H1 (cell line): Measurements from ENCODE around the gene RBFA. TPM values are rescaled to one million over a fixed set of nuclear protein-coding genes. Genes with fewer than 3 reads are reported as not detected.

Experiments
- CTCF ChIA-PET: fragments of 300-600 bp; sonication (Branson Sonifier 250); formaldehyde crosslinking; loops from one replicate; lab custom pipeline; 2021; ENCODE audit not compliant: partially characterized antibody; lab: Charles Lee
- POLR2A ChIA-PET: fragments of 300-600 bp; sonication (Branson Sonifier 250); formaldehyde crosslinking; loops from one replicate; lab custom pipeline; 2021; ENCODE audit warnings: inconsistent platforms; ENCODE audit not compliant: partially characterized antibody; lab: Charles Lee
- DNase-seq, 2 experiments: peaks; one replicate each; pipeline versions ENCODE4 v3.0.0 to v3.0.0-alpha.2; 2010 to 2022; ENCODE audit warnings: low spot score in 2 of 2, low read depth in 1 of 2, mixed read lengths in 1 of 2
- FAIRE-seq: peaks from 2 replicates; lab custom pipeline; 2011; peaks lifted over from hg19 to GRCh38; lab: Jason Lieb, UNC
- H2AFZ ChIP-seq: 2 replicates; pipeline ENCODE4 v1.8.1; 2012; ENCODE audit warnings: low read length, inconsistent platforms
- H2AK5ac ChIP-seq: 2 replicates; pipeline ENCODE4 v1.6.1; 2013; ENCODE audit warnings: low read depth, low read length
- H2BK120ac ChIP-seq: replicated peaks from 2 replicates; pipeline ENCODE3; 2013; ENCODE audit warnings: low read depth, low read length, inconsistent platforms
- H2BK12ac ChIP-seq: 2 replicates; pipeline ENCODE4 v1.6.1; 2013; ENCODE audit warnings: low read depth, low read length
- H2BK15ac ChIP-seq: 2 replicates; pipeline ENCODE4 v1.6.1; 2013; ENCODE audit warnings: low read length
- H2BK20ac ChIP-seq: 2 replicates; pipeline ENCODE4 v1.6.1; 2013; ENCODE audit warnings: low read length
- H2BK5ac ChIP-seq: 2 replicates; pipeline ENCODE4 v1.6.1; 2013; ENCODE audit warnings: low read depth, low read length
- H3K14ac ChIP-seq: 2 replicates; pipeline ENCODE4 v1.6.1; 2013; ENCODE audit warnings: inconsistent platforms; ENCODE audit not compliant: insufficient read length
- H3K18ac ChIP-seq: 2 replicates; pipeline ENCODE4 v1.6.1; 2013; ENCODE audit warnings: low read length; ENCODE audit errors: extremely low read depth
- H3K23ac ChIP-seq: 2 replicates; pipeline ENCODE4 v1.6.1; 2013; ENCODE audit warnings: inconsistent platforms; ENCODE audit not compliant: insufficient read length
- H3K23me2 ChIP-seq: 2 replicates; pipeline ENCODE4 v1.6.1; 2013; ENCODE audit warnings: low read depth, low read length
- H3K27ac ChIP-seq: 2 replicates; pipeline ENCODE4 v1.6.1; 2011; ENCODE audit warnings: low read depth, low read length, inconsistent platforms
- H3K27me3 ChIP-seq, 4 experiments: replicated peaks in 1 of 4; 1 replicate in 1 of 4; 2 replicates in 3 of 4; pipeline versions ENCODE4 v1.6.1 to v1.8.1; 2011 to 2013; ENCODE audit warnings: low read length in 3 of 4, mild to moderate bottlenecking in 3 of 4, inconsistent platforms in 2 of 4, mixed read lengths in 2 of 4, moderate library complexity in 1 of 4; ENCODE audit not compliant: control insufficient read depth in 3 of 4, insufficient read depth in 3 of 4; ENCODE audit errors: extremely low read depth in 1 of 4
- H3K36me3 ChIP-seq, 4 experiments: 2 replicates each; pipeline versions ENCODE4 v1.6.1 to v1.8.1; 2011 to 2013; ENCODE audit warnings: mild to moderate bottlenecking in 4 of 4, low read length in 3 of 4, moderate library complexity in 2 of 4, control low read depth in 1 of 4, inconsistent platforms in 1 of 4; ENCODE audit not compliant: insufficient read depth in 4 of 4, control insufficient read depth in 2 of 4
- H3K4ac ChIP-seq: replicated peaks from 2 replicates; pipeline ENCODE3; 2013; ENCODE audit warnings: low read length, low read depth, mixed read lengths, inconsistent platforms; ENCODE audit not compliant: insufficient read length
- H3K4me1 ChIP-seq, 4 experiments: replicated peaks in 1 of 4; 1 replicate in 1 of 4; 2 replicates in 3 of 4; pipeline versions ENCODE4 v1.6.1 to v1.8.1; 2011 to 2013; ENCODE audit warnings: low read length in 3 of 4, inconsistent platforms in 2 of 4, mixed read lengths in 1 of 4; ENCODE audit not compliant: insufficient read depth in 4 of 4, control insufficient read depth in 3 of 4
- H3K4me2 ChIP-seq, 2 experiments: 2 replicates each; pipeline versions ENCODE4 v1.6.1 to v1.8.1; 2011 to 2013; ENCODE audit warnings: low read depth in 2 of 2, low read length in 2 of 2, control low read depth in 1 of 2, inconsistent platforms in 1 of 2, mild to moderate bottlenecking in 1 of 2; ENCODE audit not compliant: insufficient read depth in 1 of 2
- H3K4me3 ChIP-seq, 4 experiments: fragments of 200-600, 300-600 bp in 1 of 4; sonication (generic), shearing (Covaris generic), sonication (Bioruptor Twin) in 1 of 4; 2 replicates each; pipeline versions ENCODE4 v1.5.1 to v1.8.1; 2011 to 2016; ENCODE audit warnings: low read length in 4 of 4, low read depth in 3 of 4, control low read depth in 2 of 4, inconsistent platforms in 2 of 4, mild to moderate bottlenecking in 2 of 4, mixed read lengths in 1 of 4, moderate library complexity in 1 of 4; ENCODE audit not compliant: insufficient read depth in 2 of 4; ENCODE audit errors: extremely low read depth in 1 of 4
- H3K56ac ChIP-seq: replicated peaks from 2 replicates; pipeline ENCODE3; 2013; ENCODE audit warnings: low read depth, mild to moderate bottlenecking, mixed read lengths, low read length, inconsistent platforms; ENCODE audit not compliant: insufficient read length
- H3K79me1 ChIP-seq: 2 replicates; pipeline ENCODE4 v1.6.1; 2013; ENCODE audit warnings: low read depth, low read length, control low read depth
- H3K79me2 ChIP-seq, 2 experiments: 2 replicates each; pipeline versions ENCODE4 v1.6.1 to v1.8.1; 2012 to 2013; ENCODE audit warnings: low read length in 2 of 2, mild to moderate bottlenecking in 2 of 2, inconsistent platforms in 1 of 2; ENCODE audit not compliant: insufficient read depth in 2 of 2, control insufficient read depth in 1 of 2
- H3K9ac ChIP-seq, 4 experiments: replicated peaks in 1 of 4; 1 replicate in 1 of 4; 2 replicates in 3 of 4; pipeline versions ENCODE4 v1.6.1 to v1.8.1; 2011 to 2013; ENCODE audit warnings: low read depth in 3 of 4, low read length in 3 of 4, control low read depth in 2 of 4, mild to moderate bottlenecking in 2 of 4, moderate library complexity in 2 of 4, inconsistent platforms in 1 of 4; ENCODE audit errors: extremely low read depth in 1 of 4
- H3K9me3 ChIP-seq, 2 experiments: 2 replicates each; pipeline versions ENCODE4 v1.6.1 to v1.8.1; 2012 to 2013; ENCODE audit warnings: mild to moderate bottlenecking in 2 of 2, moderate library complexity in 2 of 2, control low read depth in 1 of 2, inconsistent platforms in 1 of 2, low read depth in 1 of 2, low read length in 1 of 2, mixed read lengths in 1 of 2; ENCODE audit not compliant: insufficient read depth in 2 of 2
- H4K20me1 ChIP-seq, 2 experiments: replicated peaks in 1 of 2; 2 replicates each; pipeline versions ENCODE3 to v1.8.1; 2011 to 2013; ENCODE audit warnings: inconsistent platforms in 2 of 2, low read length in 2 of 2, mild to moderate bottlenecking in 1 of 2; ENCODE audit not compliant: insufficient read depth in 2 of 2, control insufficient read depth in 1 of 2
- H4K5ac ChIP-seq: 2 replicates; pipeline ENCODE4 v1.6.1; 2013; ENCODE audit warnings: low read length, low read depth, mixed read lengths, inconsistent platforms; ENCODE audit not compliant: insufficient read length
- H4K8ac ChIP-seq: 2 replicates; pipeline ENCODE4 v1.8.0; 2013; ENCODE audit warnings: mild to moderate bottlenecking, moderate library complexity, low read length, inconsistent platforms; ENCODE audit not compliant: insufficient read depth; ENCODE audit errors: extremely low read depth
- H4K91ac ChIP-seq: replicated peaks from 2 replicates; pipeline ENCODE3; 2013; ENCODE audit warnings: low read length, mixed read lengths, inconsistent platforms; ENCODE audit not compliant: insufficient read length
- BRCA1 ChIP-seq: IDR thresholded peaks from 2 replicates; pipeline ENCODE4 v1.6.1; 2012; ENCODE audit warnings: low read depth, low read length, improper control_type of control experiment
- CBX8 ChIP-seq: fragments of 300-800, 300-1000 bp; sonication (generic); IDR thresholded peaks from 2 replicates; pipeline ENCODE4 v1.7.1; 2016; ENCODE audit warnings: low read depth, low read length, borderline replicate concordance
- CREB1 ChIP-seq: IDR thresholded peaks from 2 replicates; pipeline ENCODE4 v1.6.1; 2012; ENCODE audit warnings: inconsistent platforms
- EP300 ChIP-seq, 2 experiments: IDR thresholded peaks; 1 replicate in 1 of 2; 2 replicates in 1 of 2; pipeline ENCODE4 v1.6.1; 2011 to 2012; ENCODE audit warnings: low read depth in 2 of 2, low read length in 2 of 2, mild to moderate bottlenecking in 2 of 2, borderline replicate concordance in 1 of 2, inconsistent platforms in 1 of 2, moderate library complexity in 1 of 2
- JUND ChIP-seq: IDR thresholded peaks from 2 replicates; pipeline ENCODE4 v1.6.1; 2011; ENCODE audit warnings: mild to moderate bottlenecking, improper control_type of control experiment, low read length
- KDM1A ChIP-seq: fragments of 200-600, 300-600 bp; sonication (generic); IDR thresholded peaks from 2 replicates; pipeline ENCODE4 v1.7.1; 2016; ENCODE audit warnings: mild to moderate bottlenecking, low read length, borderline replicate concordance
- NANOG ChIP-seq: IDR thresholded peaks from 2 replicates; pipeline ENCODE4 v1.6.1; 2011; ENCODE audit warnings: low read length, low read depth, mild to moderate bottlenecking, inconsistent platforms; ENCODE audit not compliant: insufficient read depth, poor library complexity, severe bottlenecking
- POLR2AphosphoS5 ChIP-seq: IDR thresholded peaks from 2 replicates; pipeline ENCODE4 v1.6.1; 2011; ENCODE audit warnings: low read depth, low read length
- RAD21 ChIP-seq, 2 experiments: IDR thresholded peaks in 1 of 2; conservative IDR thresholded peaks in 1 of 2; 2 replicates each; pipeline ENCODE4 v1.6.1; 2011; ENCODE audit warnings: low read depth in 2 of 2, low read length in 2 of 2, improper control_type of control experiment in 1 of 2, inconsistent platforms in 1 of 2, mild to moderate bottlenecking in 1 of 2, moderate library complexity in 1 of 2
- TAF1 ChIP-seq: IDR thresholded peaks from 2 replicates; pipeline ENCODE4 v1.6.1; 2011; ENCODE audit warnings: mild to moderate bottlenecking, low read depth, low read length
- TAF7 ChIP-seq: optimal IDR thresholded peaks from 2 replicates; pipeline ENCODE3; 2011; ENCODE audit warnings: low read depth, mild to moderate bottlenecking, inconsistent platforms, low read length, moderate library complexity, borderline replicate concordance
- TBP ChIP-seq: IDR thresholded peaks from 2 replicates; pipeline ENCODE4 v1.6.1; 2011; ENCODE audit warnings: low read depth, low read length, improper control_type of control experiment
- USF2 ChIP-seq: IDR thresholded peaks from 2 replicates; pipeline ENCODE4 v1.6.1; 2011; ENCODE audit warnings: low read length, improper control_type of control experiment
- WGBS, 2 experiments: shearing (Covaris generic) in 1 of 2; methylation state at CpG; one replicate each; pipeline versions ENCODE4 v1.1.6 to v1.1.7; 2013 to 2015; ENCODE audit warnings: low lambda C conversion rate in 2 of 2, mixed read lengths in 2 of 2, inconsistent platforms in 1 of 2, low coverage in 1 of 2, missing lambda C conversion rate in 1 of 2; ENCODE audit not compliant: insufficient replicate concordance in 2 of 2, insufficient coverage in 1 of 2, insufficient read length in 1 of 2; ENCODE audit errors: extremely low coverage in 1 of 2, missing lambda C conversion rate in 1 of 2; 5-methylcytosine and 5-hydroxymethylcytosine counted together
- polyA plus RNA-seq, 7 experiments: library from polyadenylated mRNA; depleted of rRNA in 3 of 7; stranded (reverse) in 5 of 7; unstranded in 2 of 7; fragments of >200 nt in 5 of 7; fragments of 200-250 nt in 2 of 7; gene quantifications; 1 replicate in 5 of 7; 2 replicates in 1 of 7; 4 replicates in 1 of 7; pipeline versions ENCODE4 v1.2.1 to v1.2.3, GENCODE V29; 2011 to 2013; ENCODE audit warnings: missing spikeins in 2 of 7, mixed read lengths in 2 of 7
- total RNA-seq: library from RNA; stranded (reverse); fragmentation: NEBNext Ultra II Directional; extraction: Animal tissue kit (Norgen Biotek cat#: 25700); gene quantifications from 2 replicates; pipeline ENCODE4 v1.2.1, GENCODE V29; 2021

RBFA gene
- total and polyA plus RNA-seq, 2 of the 8 experiments (the other 6 are each of a cell fraction or from before 2014, with no cell fraction given) = 19.2 to 29.5 TPM

GRCh38 chr18:80067321-80067720 lies 33.1 kb downstream of the RBFA start:
- H3K27me3 ChIP-seq = 0 out of 7 replicates have a peak, but pooled peaks cover 0 to 4% (median 0%) of the 10 kb centered on the region in 4 experiments
- no peak overlapping the region for H2BK20ac ChIP-seq
- H4K20me1 ChIP-seq = no peaks in the 10 kb centered on the region
- WGBS, 2 experiments = 87% methylated on average over 8 of the region's 8 CpGs; no CpG with 5 or more reads in 1 of the 2 experiments
- no peaks in the 10 kb centered on the region for H3K4me1 ChIP-seq
- H3K4ac ChIP-seq = no peak overlapping the region
- H3K27ac ChIP-seq = no peak overlapping the region
- no peak overlapping the region for H3K56ac ChIP-seq
- no peaks in the 10 kb centered on the region for H3K79me1 ChIP-seq
- no peak overlapping the region for H2BK5ac ChIP-seq
- peak in 1 of 2 experiments; percentile 27 for DNase-seq
- H4K91ac ChIP-seq = no peak overlapping the region
- H3K36me3 ChIP-seq = no peaks in the 10 kb centered on the region
- no peak overlapping the region for H3K14ac ChIP-seq
- no peak overlapping the region for H3K4me2 ChIP-seq
- no peak overlapping the region for H4K5ac ChIP-seq
- H4K8ac ChIP-seq = no peak overlapping the region
- H3K9ac ChIP-seq = no peak overlapping the region
- H2AK5ac ChIP-seq = no peak overlapping the region
- no peak overlapping the region for H2BK12ac ChIP-seq
- no peaks in the 10 kb centered on the region for H3K23me2 ChIP-seq
- H2BK120ac ChIP-seq = no peak overlapping the region
- no peak overlapping the region for H2AFZ ChIP-seq
- ChIA-PET POLR2A (interaction anchor here (0.8 to 2.2 kb wide), 3 partner anchors 12 to 42 kb away, joined by 3 to 8 read pairs (median 5); no protein-coding TSS in a partner anchor), CTCF (interaction anchor here (1.1 to 1.4 kb wide), 2 partner anchors 11 to 16 kb away, joined by 3 read pairs; no protein-coding TSS in a partner anchor)
- no peak for FAIRE-seq
- peaks cover 5 to 9% of the 10 kb centered on the region in 2 experiments; a peak in 2 of 4 replicates for H3K9me3 ChIP-seq
- no peaks in the 10 kb centered on the region for H3K79me2 ChIP-seq
- no peak overlapping the region for H3K23ac ChIP-seq
- H3K18ac ChIP-seq = no peak overlapping the region
- H2BK15ac ChIP-seq = no peak overlapping the region
- H3K4me3 ChIP-seq = no peak overlapping the region
- TF ChIP-seq TAF1 (no peak), TAF7 (no peak), EP300 (IDR thresholded peaks at IDR 0.05; ENCODE audit: borderline replicate concordance in 1 of 2, low read depth in 2 of 2, low read length in 2 of 2) (no peak), POLR2AphosphoS5 (no peak), CBX8 (no peak), RAD21 (IDR thresholded peaks at IDR 0.05 in 1 of 2, conservative IDR thresholded peaks at IDR 0.05 in 1 of 2; ENCODE audit: low read depth in 2 of 2, low read length in 2 of 2) (no peak), BRCA1 (no peak), USF2 (no peak), CREB1 (no peak), JUND (no peak), KDM1A (no peak), TBP (no peak), NANOG (no peak)
